Fibroblast of skin of back (primary cell): ENCODE data around the gene HEPN1.
"Not testable (repeated sequence)": the region's sequence is repeated elsewhere in the genome, so short reads cannot be mapped to it uniquely, and the experiment has no call there.

Experiments used
- DNase-seq: peaks from one replicate; pipeline ENCODE4 v3.0.0-alpha.2; 2013

HEPN1 gene

DNA sequence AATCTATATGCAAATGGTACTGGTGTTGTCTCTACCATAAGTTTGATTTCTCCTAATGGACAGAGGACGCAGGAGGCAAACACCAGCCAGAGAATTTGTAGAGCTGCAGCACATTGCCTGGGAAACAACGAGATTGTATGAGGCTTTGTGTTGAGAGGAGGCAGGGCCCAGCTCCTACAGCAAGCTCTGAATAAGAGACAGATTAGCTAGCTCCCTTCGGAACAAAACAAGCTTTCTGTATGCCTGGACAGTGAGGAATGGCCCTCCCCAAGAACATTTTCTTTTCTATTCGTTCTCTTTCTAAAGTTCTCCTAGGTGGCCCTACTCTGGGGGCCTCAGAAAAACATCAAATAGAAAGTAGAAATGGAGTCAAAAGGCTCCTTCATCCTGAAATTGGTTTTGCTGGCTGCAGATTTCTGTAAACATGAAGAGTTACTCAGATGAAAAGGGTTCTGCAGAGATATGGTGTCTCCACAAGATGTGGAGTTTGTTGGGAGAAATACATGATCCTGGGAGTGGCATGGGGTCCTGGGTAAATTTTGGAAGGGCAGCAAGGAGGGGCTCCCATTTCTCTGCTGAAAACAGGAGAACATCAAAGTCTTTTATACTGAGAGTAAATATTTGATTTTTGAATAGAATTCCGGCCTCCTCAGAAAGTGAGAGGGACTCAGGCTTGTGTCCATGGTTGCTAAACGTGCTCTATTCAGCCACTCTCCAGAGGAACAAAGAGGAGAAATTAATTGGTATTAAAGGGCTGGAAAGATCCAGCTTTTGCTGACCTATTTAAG is 23.6 kb downstream of the HEPN1 start:
- DNase-seq = no peak

DNA sequence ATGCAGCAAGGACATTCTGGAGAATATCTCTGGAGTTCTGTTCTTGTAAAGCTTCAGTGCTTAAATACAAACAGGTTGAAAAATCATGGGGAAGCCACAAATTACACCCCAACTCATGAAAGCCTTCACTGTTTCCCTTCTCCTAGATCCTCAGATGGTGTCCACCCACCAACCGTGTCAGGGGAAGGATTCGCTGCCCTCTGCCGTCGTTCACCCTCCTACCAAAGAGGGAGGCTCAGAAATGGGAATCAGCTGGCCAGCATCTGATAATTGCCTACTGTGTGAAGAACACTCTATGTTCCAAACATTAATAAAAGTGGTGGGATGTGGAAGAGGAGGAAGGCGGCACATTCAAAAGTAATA is 24.2 kb downstream of the HEPN1 start:
- no peak for DNase-seq

DNA sequence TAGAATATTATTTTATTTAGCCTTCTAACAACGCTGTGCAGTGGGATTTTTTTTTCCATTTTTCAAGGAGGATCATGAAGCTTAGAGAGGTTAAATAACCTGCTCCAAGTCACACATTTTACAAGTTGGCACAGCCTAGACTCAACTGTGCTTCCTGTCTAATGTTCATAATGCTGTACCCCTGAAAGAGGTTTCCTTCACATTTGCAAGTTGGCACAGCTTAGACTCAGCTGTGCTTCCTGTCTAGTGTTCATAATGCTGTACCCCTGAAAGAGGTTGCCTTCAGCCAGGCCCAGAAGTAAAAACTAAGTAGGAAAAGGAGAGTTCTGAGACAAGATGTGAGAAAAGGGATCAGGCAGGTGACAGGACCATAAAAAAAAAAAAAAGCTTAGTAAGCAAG is 24.7 kb downstream of the HEPN1 start:
- DNase-seq = no peak

DNA sequence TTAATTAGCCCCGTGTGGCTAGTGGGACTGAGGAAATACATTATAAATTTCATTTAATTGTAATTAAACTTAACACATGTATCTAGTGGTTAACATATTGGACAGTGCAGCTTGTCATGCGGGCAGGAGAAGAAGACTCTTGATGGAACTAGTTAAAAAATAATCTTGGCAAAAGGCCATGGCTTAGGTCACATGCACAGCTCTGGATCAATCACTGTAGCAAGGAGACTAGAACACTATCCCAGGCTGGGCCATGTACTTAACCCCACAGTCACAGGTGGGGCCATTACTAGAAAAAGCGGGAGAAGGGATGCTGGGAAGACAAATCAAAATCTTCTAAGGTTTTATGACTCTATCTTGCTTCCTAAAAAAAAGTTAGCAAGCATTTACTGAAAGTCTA is 25.5 kb downstream of the HEPN1 start:
- DNase-seq = no peak

DNA sequence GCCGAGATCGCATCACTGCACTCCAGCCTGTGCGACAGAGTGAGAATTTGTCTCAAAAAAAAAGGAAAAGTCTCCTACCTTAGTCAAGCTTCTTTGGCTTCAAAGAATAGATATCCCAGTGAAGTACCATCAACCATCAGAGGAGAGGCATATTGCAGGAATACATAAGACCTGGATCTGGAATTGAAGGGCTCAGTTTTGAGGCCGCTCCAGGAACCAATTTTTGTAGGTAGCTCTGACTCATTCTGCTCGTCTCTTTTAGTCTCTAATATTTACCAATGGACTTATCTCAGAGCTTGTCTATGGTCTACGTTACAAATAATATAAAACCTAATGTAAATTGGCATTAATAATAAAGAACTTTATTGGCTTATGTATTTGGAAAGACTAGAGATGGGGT is 26.8 kb downstream of the HEPN1 start:
- DNase-seq = no peak

DNA sequence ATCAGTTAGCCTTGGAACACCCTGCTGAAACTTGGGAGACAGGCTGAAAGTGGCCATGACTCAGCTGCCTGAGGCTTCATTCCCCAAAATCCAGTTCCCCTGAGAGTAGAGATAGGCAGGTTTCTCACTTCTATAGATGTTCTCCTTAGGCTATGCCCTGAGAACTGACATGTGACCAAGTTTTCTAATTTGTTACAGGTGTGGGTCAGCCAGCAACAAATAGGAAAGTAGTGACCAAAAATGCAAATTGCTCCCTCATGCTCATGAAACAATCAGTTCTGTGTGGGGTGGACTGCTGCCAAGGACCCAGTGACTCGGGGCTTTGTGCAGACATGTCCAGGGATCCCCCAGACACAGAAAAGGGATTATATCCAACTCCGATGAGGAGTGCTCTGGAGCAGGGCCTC is 27.7 kb downstream of the HEPN1 start:
- no peak for DNase-seq

DNA sequence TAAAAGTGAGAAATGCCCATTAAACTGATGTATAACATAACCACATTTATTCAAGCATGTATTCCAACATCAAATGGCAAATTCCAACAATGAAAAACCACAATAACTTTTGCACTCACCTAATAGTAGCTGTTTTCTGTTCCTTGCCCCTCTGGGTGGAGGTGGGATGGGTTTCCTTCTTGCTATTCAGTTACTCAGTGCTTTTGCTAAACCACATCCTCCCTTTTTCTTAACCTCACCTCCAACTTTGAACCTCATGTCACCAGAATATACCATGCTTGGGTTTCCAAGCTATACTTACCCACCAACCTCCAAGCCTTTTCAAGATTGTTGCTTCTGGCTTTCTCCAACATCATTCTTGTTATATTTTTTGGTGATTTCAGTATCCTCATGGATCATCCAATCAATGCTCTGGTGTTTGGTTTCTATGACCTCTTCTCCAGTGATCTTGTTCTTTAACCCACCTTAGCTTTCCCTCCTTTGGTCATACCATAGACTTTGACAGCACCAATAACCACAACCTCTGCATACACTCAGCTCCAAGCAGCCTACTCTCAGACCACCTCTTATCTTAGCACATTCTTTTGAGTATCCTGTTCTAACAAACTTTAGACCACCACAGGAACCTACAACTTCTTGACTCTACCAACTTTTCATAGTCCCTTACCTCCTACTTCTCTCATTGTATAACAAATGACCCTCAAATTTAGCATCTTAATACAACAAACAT is 31.7 kb downstream of the HEPN1 start:
- no peak for DNase-seq

DNA sequence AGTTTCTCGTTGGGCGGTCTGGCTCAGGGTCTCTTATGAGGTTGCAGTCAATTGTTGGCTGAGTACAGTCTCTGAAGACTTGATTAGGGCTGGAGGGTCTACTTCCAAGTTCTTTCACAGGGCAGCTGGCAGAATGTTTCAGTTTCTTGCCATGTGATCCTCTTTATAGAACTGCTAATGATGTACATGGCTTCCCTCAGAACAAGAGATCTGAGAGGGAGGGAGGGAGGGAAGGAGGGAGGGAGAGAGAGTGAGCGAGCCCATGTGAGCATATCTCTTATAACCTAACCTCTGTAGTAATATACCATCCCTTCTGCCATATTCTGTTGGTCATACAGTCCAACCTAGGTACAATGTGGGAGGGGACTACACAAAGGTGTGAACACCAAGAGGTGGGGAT is 32.3 kb downstream of the HEPN1 start:
- DNase-seq = no peak

DNA sequence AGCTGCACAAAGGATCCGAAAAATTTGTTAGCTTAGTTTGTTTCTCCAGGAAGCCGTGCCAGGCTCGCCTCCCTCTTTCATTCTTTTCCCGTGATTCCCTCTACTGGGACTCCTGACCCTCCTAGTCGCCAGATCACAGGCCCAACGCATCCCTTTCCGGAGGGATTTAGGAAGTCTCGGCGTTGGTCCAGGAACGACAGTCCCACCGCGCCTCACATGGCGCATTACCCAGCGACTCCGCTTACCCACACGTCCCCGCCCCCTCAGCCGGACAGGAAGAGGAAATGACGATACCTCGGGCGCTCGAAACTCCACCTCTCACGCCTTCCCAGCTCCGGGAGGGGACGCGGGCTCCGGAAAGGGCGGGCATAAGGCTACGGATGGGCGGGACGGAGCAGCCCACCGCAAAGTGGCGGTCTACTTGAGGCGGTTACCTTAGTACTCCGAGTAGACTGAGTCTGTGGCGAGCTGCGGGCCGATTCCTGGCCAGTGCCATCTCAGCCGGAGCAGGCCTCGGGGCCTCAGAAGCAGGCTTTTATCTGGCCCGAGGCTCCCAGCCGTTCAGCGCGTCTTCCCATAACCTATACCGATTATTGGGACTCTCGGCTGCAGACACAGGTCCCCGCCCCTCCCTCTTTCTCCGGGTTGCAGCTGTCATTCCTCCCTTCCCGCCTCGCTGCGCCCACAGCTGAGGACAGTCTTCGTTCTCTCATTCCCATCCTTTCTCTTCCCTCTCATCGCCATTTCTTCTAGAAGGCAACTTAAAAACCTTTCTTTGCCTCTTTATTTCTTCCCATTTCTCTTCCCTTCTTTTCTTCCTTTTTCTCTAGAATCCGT is 34.9 kb downstream of the HEPN1 start, which contains the start of gene CCDC15:
Gene CCDC15 (plus strand): TSS at position 450 of the 837 bp plus-strand sequence. CDS start 531 bp downstream, outside the sequence.
- peak; percentile 99 for DNase-seq

DNA sequence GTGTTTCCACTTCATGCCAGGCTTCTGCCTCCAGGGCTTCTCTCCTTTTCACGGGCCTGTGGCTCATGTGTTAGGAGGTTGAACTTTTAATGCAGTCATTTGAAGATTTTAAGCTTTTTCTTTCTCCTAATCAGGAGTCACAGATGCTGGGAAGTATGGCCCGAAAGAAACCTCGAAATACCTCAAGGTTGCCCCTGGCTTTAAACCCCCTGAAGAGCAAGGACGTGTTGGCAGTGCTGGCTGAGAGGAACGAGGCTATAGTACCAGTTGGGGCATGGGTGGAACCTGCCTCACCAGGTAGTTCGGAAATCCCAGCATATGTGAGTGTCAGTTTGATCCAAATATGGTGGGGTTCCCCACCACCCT is 35.5 kb downstream of the HEPN1 start:
- no peak for DNase-seq

DNA sequence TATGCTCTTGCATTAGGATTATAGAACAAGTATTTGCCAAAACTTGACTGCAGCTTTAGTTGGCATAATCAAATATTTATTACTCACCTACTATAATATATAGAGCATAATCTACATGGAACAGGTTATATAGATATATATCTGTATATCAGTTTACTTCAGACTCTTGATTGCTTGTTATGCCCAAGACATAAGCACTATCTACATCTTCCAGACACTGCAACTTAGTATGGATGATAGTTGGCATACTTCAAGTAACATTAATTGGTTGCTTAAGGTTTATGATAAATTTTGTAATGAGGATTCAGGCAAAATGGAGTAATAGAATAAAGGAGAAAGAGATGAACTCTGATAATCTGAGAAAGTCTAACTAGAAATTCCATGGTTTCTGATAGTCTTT is 36.0 kb downstream of the HEPN1 start:
- DNase-seq = no peak

DNA sequence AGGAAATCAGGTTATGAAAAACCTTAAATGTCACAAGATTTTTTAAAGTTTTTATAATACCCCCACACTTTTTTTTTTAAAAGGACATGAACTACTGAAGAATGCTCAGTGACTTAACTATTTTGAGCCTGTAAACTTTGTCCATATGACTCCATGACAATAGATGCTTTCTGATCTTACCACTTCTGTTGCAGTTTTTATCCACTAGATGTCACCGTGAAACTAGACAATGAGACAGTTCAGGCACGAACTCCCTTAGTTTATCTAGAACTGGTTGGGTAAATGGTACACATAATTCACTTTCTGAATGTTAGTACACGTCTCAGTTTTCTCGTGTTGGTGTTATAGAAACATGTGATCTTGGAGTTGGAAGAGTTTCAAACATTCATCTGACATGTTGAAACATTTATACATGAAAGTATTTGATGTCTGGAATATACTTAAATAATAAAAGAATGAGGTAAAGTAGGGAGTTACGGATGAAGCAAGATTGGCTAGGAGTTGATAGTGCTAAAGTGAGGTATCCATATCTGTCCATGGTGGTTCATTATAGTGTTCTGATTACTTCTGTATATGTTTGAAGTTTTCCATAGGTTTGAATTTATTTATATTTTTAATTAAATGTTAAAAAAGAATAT is 43.0 kb downstream of the HEPN1 start:
- DNase-seq = peak; percentile 78

DNA sequence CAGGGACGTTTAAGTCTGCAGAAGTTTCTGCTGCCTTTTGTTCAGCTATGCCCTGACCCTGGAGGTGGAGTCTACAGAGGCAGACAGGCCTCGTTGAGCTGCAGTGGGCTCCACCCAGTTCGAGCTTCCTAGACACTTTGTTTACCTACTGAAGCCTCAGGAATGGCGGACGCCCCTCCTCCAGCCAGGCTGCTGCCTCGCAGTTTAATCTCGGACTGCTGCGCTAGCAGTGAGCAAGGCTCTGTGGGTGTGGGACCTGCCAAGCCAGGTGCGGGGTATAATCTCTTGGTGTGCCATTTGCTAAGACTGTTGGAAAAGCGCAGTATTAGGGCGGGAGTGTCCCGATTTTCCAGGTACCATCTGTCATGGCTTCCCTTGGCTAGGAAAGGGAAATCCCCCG is 49.1 kb downstream of the HEPN1 start:
- DNase-seq = not testable (repeated sequence)
